ENCODE results near the gene TBC1D3K. TPM values are rescaled to one million over a fixed set of nuclear protein-coding genes. Genes with fewer than 3 reads are reported as not detected.
"Not testable (repeated sequence)": the region's sequence is repeated elsewhere in the genome, so short reads cannot be mapped to it uniquely, and the experiment has no call there.

Gene TBC1D3K
- not detected for total RNA-seq

- not testable (repeated sequence) for DNase-seq
Measured at GRCh38 chr17:37924115-37924514, at the start of gene TBC1D3K. TBC1D3K (plus strand) TSS chr17:37924415; CDS start chr17:37926000, 1,585 bp downstream.

- DNase-seq = no peak
Measured at GRCh38 chr17:37884516-37884915, 39.7 kb upstream of the TBC1D3K start.

GRCh38 chr17:37885136-37885535 is 39.1 kb upstream of the TBC1D3K start:
- no peak for DNase-seq

GRCh38 chr17:37888881-37889280 is 35.3 kb upstream of the TBC1D3K start:
- DNase-seq = no peak

GRCh38 chr17:37896961-37897360 is 27.3 kb upstream of the TBC1D3K start:
- not testable (repeated sequence) for DNase-seq

Measured in effector CD4-positive, alpha-beta T cell (primary cell).